Stimulated activated CD4-positive, alpha-beta T cell treated with anti-CD3 and anti-CD28 coated beads, Interleukin-15, amount 100 ng/mL, for 1 hour (primary cell): ENCODE results near the gene CRYBB2.
"Not testable (repeated sequence)": the region's sequence is repeated elsewhere in the genome, so short reads cannot be mapped to it uniquely, and the experiment has no call there.

ENCODE experiments used
- DNase-seq, 2 donors: peaks; one replicate each; pipeline ENCODE4 v3.0.0-alpha.2; 2020; ENCODE audit warnings: low read depth in 1 of 2, low spot score in 1 of 2

The CRYBB2 gene

GRCh38 chr22:25233706-25234105 is 14.3 kb downstream of the CRYBB2 start:
- DNase-seq = not testable (repeated sequence)

- DNase-seq = peak in 1 of 2 donors; percentile 52
Measured at GRCh38 chr22:25235547-25236290, 16.3 kb downstream of the CRYBB2 start.

- DNase-seq = no peak
Measured at GRCh38 chr22:25236417-25236816, 17.0 kb downstream of the CRYBB2 start.

GRCh38 chr22:25237503-25237902 is 18.1 kb downstream of the CRYBB2 start:
- no peak for DNase-seq

- not testable (repeated sequence) for DNase-seq
Measured at GRCh38 chr22:25238058-25238457, 18.6 kb downstream of the CRYBB2 start.

GRCh38 chr22:25255169-25255568 is 35.7 kb downstream of the CRYBB2 start:
- not testable (repeated sequence) for DNase-seq

- not testable (repeated sequence) for DNase-seq
Measured at GRCh38 chr22:25267567-25267966, 48.1 kb downstream of the CRYBB2 start.

- not testable (repeated sequence) for DNase-seq
Measured at GRCh38 chr22:25268902-25269301, 49.5 kb downstream of the CRYBB2 start.

- DNase-seq = not testable (repeated sequence)
Measured at GRCh38 chr22:25270061-25270460, 50.6 kb downstream of the CRYBB2 start.

- not testable (repeated sequence) for DNase-seq
Measured at GRCh38 chr22:25273231-25273630, 53.8 kb downstream of the CRYBB2 start.

- DNase-seq = not testable (repeated sequence)
Measured at GRCh38 chr22:25273928-25274327, 54.5 kb downstream of the CRYBB2 start.

GRCh38 chr22:25280118-25280517 is 60.7 kb downstream of the CRYBB2 start:
- not testable (repeated sequence) for DNase-seq
